Right lobe of liver (tissue), 4 donors: ENCODE data around the gene RPS19.

Experiments
- POLR2A ChIP-seq: fragments of 450-650 bp; IDR thresholded peaks from one replicate; pipeline ENCODE4 v1.6.1; 2017; ENCODE audit warnings: antibody characterized with exemption, mild to moderate bottlenecking
- TF ChIP-seq, protein P1 (sequence below), 4 donors: fragments of 200-600 bp in 3 of 4; fragments of 450-650 bp in 1 of 4; IDR thresholded peaks; one replicate each; pipeline versions ENCODE4 v1.5.1 to v1.8.0; 2016 to 2022; ENCODE audit warnings: antibody characterized with exemption in 4 of 4, mild to moderate bottlenecking in 2 of 4
- donor health status: DM: no; HTN: no; CAD: no.
- donor health status: DM: no; HTN: no; CAD: no.
- donor health status: DM: no; HTN: yes; CAD: no.

DNA sequence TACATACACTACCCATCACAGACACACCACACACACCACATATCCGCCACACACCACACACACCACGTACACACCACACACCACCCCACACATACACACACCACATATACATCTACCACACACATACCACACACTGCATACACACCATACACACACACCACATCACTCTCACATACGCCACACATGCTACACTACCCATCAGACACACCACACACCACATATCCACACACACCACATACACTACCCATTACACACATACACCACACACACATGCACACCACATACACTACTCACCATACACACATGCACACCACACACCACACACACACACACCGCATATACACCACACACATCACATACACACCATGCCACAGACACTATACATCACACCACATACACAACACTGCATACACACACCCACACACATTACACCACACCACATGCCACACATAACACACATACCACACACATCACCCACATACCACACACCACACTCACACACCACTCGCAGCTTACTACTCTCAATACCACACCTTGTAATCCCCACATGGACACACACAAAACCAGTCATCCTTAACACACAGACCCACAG, 58.7 kb downstream of the RPS19 start:
- TF ChIP-seq POLR2A, result no peak
- TF ChIP-seq, protein P1, sequence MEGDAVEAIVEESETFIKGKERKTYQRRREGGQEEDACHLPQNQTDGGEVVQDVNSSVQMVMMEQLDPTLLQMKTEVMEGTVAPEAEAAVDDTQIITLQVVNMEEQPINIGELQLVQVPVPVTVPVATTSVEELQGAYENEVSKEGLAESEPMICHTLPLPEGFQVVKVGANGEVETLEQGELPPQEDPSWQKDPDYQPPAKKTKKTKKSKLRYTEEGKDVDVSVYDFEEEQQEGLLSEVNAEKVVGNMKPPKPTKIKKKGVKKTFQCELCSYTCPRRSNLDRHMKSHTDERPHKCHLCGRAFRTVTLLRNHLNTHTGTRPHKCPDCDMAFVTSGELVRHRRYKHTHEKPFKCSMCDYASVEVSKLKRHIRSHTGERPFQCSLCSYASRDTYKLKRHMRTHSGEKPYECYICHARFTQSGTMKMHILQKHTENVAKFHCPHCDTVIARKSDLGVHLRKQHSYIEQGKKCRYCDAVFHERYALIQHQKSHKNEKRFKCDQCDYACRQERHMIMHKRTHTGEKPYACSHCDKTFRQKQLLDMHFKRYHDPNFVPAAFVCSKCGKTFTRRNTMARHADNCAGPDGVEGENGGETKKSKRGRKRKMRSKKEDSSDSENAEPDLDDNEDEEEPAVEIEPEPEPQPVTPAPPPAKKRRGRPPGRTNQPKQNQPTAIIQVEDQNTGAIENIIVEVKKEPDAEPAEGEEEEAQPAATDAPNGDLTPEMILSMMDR (IDR thresholded peaks at IDR 0.05), result no peak
